ENCODE data around the gene MFAP2.
"Not testable (repeated sequence)": the region's sequence is repeated elsewhere in the genome, so short reads cannot be mapped to it uniquely, and the experiment has no call there.

Gene MFAP2

GRCh38 chr1:16979475-16980327 lies 719 bp downstream of the MFAP2 start:
- no peak for DNase-seq (ENCODE audit: low read depth)

- DNase-seq (ENCODE audit: low read depth), result no peak
Measured at GRCh38 chr1:16978567-16979474, 1.6 kb downstream of the MFAP2 start.

- DNase-seq (ENCODE audit: low read depth), result no peak
Measured at GRCh38 chr1:16978139-16978538, 2.3 kb downstream of the MFAP2 start.

GRCh38 chr1:16977377-16977776 lies 3.0 kb downstream of the MFAP2 start:
- DNase-seq (ENCODE audit: low read depth), result no peak

- DNase-seq (ENCODE audit: low read depth), result no peak
Measured at GRCh38 chr1:16976966-16977365, 3.5 kb downstream of the MFAP2 start.

- DNase-seq (ENCODE audit: low read depth), result no peak
Measured at GRCh38 chr1:16975838-16976237, 4.6 kb downstream of the MFAP2 start.

- no peak for DNase-seq (ENCODE audit: low read depth)
Measured at GRCh38 chr1:16975211-16975610, 5.2 kb downstream of the MFAP2 start.

- no peak for DNase-seq (ENCODE audit: low read depth)
Measured at GRCh38 chr1:16973215-16973614, 7.2 kb downstream of the MFAP2 start.

- no peak for DNase-seq (ENCODE audit: low read depth)
Measured at GRCh38 chr1:16972189-16972895, 8.1 kb downstream of the MFAP2 start.

- no peak for DNase-seq (ENCODE audit: low read depth)
Measured at GRCh38 chr1:16971341-16972188, 8.9 kb downstream of the MFAP2 start.

GRCh38 chr1:16970132-16970910 lies 10.1 kb downstream of the MFAP2 start:
- no peak for DNase-seq (ENCODE audit: low read depth)

GRCh38 chr1:16969651-16970050 lies 10.8 kb downstream of the MFAP2 start:
- no peak for DNase-seq (ENCODE audit: low read depth)

- no peak for DNase-seq (ENCODE audit: low read depth)
Measured at GRCh38 chr1:16969057-16969611, 11.3 kb downstream of the MFAP2 start.

- DNase-seq (ENCODE audit: low read depth), result no peak
Measured at GRCh38 chr1:16968372-16968771, 12.0 kb downstream of the MFAP2 start.

- DNase-seq (ENCODE audit: low read depth), result no peak
Measured at GRCh38 chr1:16967962-16968361, 12.5 kb downstream of the MFAP2 start.

GRCh38 chr1:16967095-16967575 lies 13.3 kb downstream of the MFAP2 start:
- no peak for DNase-seq (ENCODE audit: low read depth)

- no peak for DNase-seq (ENCODE audit: low read depth)
Measured at GRCh38 chr1:16966282-16966681, 14.1 kb downstream of the MFAP2 start.

- no peak for DNase-seq (ENCODE audit: low read depth)
Measured at GRCh38 chr1:16965486-16966067, 14.8 kb downstream of the MFAP2 start.

- not testable (repeated sequence) for DNase-seq (ENCODE audit: low read depth)
Measured at GRCh38 chr1:16964169-16964568, 16.3 kb downstream of the MFAP2 start.

Measured in stimulated activated CD4-positive, alpha-beta T cell treated with anti-CD3 and anti-CD28 coated beads, Interleukin-2, amount 100 ng/mL, for 4 hours (primary cell).